SU-DHL-6 (cell line): ENCODE measurements around the gene TOR1AIP1.
"Not testable (repeated sequence)": the region's sequence is repeated elsewhere in the genome, so short reads cannot be mapped to it uniquely, and the experiment has no call there.

ENCODE experiments used
- H2AFZ ChIP-seq: fragments of 200-600 bp; sonication (generic); 2 replicates; pipeline ENCODE4 v1.6.1; 2014; ENCODE audit warnings: low read depth, mild to moderate bottlenecking, moderate library complexity, mixed read lengths, antibody characterized with exemption, low read length; ENCODE audit not compliant: severe bottlenecking
- H3F3A ChIP-seq: fragments of 200-600 bp; shearing (Covaris generic); 2 replicates; pipeline ENCODE4 v1.6.0; 2016; ENCODE audit warnings: antibody characterized with exemption, mild to moderate bottlenecking; ENCODE audit not compliant: insufficient read depth
- H3K27ac ChIP-seq: fragments of 200-600 bp; sonication (generic); 2 replicates; pipeline ENCODE4 v1.5.1; 2016; ENCODE audit warnings: low read depth, mild to moderate bottlenecking, low read length, moderate library complexity, mixed read lengths
- H3K27me3 ChIP-seq: fragments of 200-600 bp; sonication (generic), shearing (Covaris generic); 2 replicates; pipeline ENCODE4 v1.6.0; 2014; ENCODE audit warnings: mild to moderate bottlenecking, low read length
- H3K36me3 ChIP-seq: fragments of 200-600 bp; sonication (generic); 2 replicates; pipeline ENCODE4 v1.6.1; 2014; ENCODE audit warnings: mild to moderate bottlenecking, low read length, mixed read lengths
- H3K4me2 ChIP-seq: fragments of 300-600, 200-600 bp; shearing (Covaris generic), sonication (generic); 2 replicates; pipeline ENCODE4 v1.6.0; 2014; ENCODE audit warnings: low read length, low read depth, mild to moderate bottlenecking; ENCODE audit not compliant: poor library complexity, severe bottlenecking
- H3K4me3 ChIP-seq: fragments of 200-600 bp; sonication (generic); 2 replicates; pipeline ENCODE4 v1.5.1; 2014; ENCODE audit warnings: antibody characterized with exemption, low read length, mild to moderate bottlenecking, mixed read lengths; ENCODE audit not compliant: insufficient read depth, poor library complexity, severe bottlenecking
- H3K79me2 ChIP-seq: fragments of 200-600 bp; sonication (generic); 2 replicates; pipeline ENCODE4 v1.6.1; 2014; ENCODE audit warnings: mild to moderate bottlenecking, low read length, moderate library complexity; ENCODE audit not compliant: insufficient read depth
- H3K9ac ChIP-seq: fragments of 200-600 bp; sonication (generic); 2 replicates; pipeline ENCODE4 v1.7.0; 2014; ENCODE audit warnings: mild to moderate bottlenecking, low read length
- H3K9me2 ChIP-seq: fragments of 200-600 bp; sonication (generic); replicated peaks from 2 replicates; pipeline ENCODE4 v1.6.1; 2014; ENCODE audit warnings: low read length; ENCODE audit not compliant: insufficient read depth
- H3K9me3 ChIP-seq: fragments of 200-600 bp; sonication (generic); 2 replicates; pipeline ENCODE4 v1.6.1; 2014; ENCODE audit warnings: low read length, mixed read lengths; ENCODE audit not compliant: insufficient read depth
- H4K20me1 ChIP-seq: fragments of 200-600 bp; sonication (generic); 2 replicates; pipeline ENCODE4 v1.6.1; 2014; ENCODE audit warnings: low read depth, mild to moderate bottlenecking, antibody characterized with exemption, low read length, moderate library complexity, mixed read lengths
- EZH2phosphoT487 ChIP-seq: fragments of 200-600 bp; sonication (generic), shearing (Covaris generic); conservative IDR thresholded peaks from 2 replicates; pipeline ENCODE4 v1.6.1; 2018; ENCODE audit warnings: mild to moderate bottlenecking, antibody characterized with exemption, low read length, moderate library complexity, mixed read lengths
- TF ChIP-seq, protein P1 (sequence below): fragments of 200-600 bp; sonication (generic); IDR thresholded peaks from one replicate; pipeline ENCODE4 v1.5.1; 2017; ENCODE audit warnings: antibody characterized with exemption, mild to moderate bottlenecking, low read length, moderate library complexity; ENCODE audit not compliant: insufficient read depth, poor library complexity, severe bottlenecking

Gene TOR1AIP1, protein sequence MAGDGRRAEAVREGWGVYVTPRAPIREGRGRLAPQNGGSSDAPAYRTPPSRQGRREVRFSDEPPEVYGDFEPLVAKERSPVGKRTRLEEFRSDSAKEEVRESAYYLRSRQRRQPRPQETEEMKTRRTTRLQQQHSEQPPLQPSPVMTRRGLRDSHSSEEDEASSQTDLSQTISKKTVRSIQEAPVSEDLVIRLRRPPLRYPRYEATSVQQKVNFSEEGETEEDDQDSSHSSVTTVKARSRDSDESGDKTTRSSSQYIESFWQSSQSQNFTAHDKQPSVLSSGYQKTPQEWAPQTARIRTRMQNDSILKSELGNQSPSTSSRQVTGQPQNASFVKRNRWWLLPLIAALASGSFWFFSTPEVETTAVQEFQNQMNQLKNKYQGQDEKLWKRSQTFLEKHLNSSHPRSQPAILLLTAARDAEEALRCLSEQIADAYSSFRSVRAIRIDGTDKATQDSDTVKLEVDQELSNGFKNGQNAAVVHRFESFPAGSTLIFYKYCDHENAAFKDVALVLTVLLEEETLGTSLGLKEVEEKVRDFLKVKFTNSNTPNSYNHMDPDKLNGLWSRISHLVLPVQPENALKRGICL

GRCh38 chr1:179882253-179883039 lies at the start of gene TOR1AIP1:
Gene TOR1AIP1, plus strand, starts transcription at chr1:179882285. Its CDS starts 218 bp downstream, at chr1:179882503.
- H3F3A ChIP-seq: peaks cover 24% of the 10 kb centered on the region
- H3K36me3 ChIP-seq: peaks cover 16% of the 10 kb centered on the region
- no peaks in the 10 kb centered on the region for H3K9me2 ChIP-seq
- peak within 1 kb of the TSS; percentile 86 for H2AFZ ChIP-seq
- peaks cover 4% of the 10 kb centered on the region for H3K79me2 ChIP-seq
- no peaks in the 10 kb centered on the region for H3K9me3 ChIP-seq
- peak within 1 kb of the TSS; percentile 85 for H3K4me3 ChIP-seq
- H3K9ac ChIP-seq: peak within 1 kb of the TSS; percentile 86
- peak within 1 kb of the TSS; percentile 95 for H3K27ac ChIP-seq
- TF ChIP-seq EZH2phosphoT487: no peak
- no peaks in the 10 kb centered on the region for H3K27me3 ChIP-seq
- no peaks in the 10 kb centered on the region for H4K20me1 ChIP-seq
- peak within 1 kb of the TSS; percentile 90 for H3K4me2 ChIP-seq

DNA sequence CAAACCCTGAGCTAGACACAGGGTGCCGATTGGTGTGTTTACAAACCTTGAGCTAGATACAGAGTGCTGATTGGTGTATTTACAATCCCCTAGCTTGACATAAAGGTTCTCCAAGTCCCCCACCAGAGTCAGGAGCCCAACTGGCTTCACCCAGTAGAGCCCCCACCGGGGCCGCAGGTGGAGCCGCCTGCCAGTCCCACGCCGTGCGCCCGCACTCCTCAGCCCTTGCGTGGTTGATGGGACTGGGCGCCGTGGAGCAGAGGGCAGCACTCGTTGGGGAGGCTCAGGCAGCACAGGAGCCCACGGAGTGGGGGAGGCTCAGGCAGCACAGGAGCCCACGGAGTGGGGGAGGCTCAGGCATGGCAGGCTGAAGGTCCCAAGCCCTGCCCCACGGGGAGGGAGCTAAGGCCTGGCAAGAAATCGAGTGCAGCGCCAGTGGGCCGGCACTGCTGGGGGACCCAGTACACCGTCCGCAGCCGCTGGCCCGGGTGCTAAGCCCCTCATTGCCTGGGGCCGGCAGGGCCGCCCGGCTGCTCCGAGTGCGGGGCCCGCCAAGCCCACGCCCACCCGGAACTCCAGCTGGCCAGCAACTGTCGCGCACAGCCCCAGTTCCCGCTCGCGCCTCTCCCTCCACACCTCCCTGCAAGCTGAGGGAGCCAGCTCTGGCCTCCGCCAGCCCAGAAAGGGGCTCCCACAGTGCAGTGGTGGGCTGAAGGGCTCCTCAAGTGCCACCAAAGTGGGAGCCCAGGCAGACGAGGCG lies 45.2 kb upstream of the TOR1AIP1 start:
- H3K9me2 ChIP-seq, H3F3A ChIP-seq, H3K9ac ChIP-seq, H2AFZ ChIP-seq, H3K4me3 ChIP-seq, H3K27me3 ChIP-seq, H3K36me3 ChIP-seq, H3K4me2 ChIP-seq, H3K27ac ChIP-seq, H4K20me1 ChIP-seq, H3K79me2 ChIP-seq, H3K9me3 ChIP-seq: not testable (repeated sequence)

- TF ChIP-seq, protein P1, sequence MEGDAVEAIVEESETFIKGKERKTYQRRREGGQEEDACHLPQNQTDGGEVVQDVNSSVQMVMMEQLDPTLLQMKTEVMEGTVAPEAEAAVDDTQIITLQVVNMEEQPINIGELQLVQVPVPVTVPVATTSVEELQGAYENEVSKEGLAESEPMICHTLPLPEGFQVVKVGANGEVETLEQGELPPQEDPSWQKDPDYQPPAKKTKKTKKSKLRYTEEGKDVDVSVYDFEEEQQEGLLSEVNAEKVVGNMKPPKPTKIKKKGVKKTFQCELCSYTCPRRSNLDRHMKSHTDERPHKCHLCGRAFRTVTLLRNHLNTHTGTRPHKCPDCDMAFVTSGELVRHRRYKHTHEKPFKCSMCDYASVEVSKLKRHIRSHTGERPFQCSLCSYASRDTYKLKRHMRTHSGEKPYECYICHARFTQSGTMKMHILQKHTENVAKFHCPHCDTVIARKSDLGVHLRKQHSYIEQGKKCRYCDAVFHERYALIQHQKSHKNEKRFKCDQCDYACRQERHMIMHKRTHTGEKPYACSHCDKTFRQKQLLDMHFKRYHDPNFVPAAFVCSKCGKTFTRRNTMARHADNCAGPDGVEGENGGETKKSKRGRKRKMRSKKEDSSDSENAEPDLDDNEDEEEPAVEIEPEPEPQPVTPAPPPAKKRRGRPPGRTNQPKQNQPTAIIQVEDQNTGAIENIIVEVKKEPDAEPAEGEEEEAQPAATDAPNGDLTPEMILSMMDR: no peak
- no peak for TF ChIP-seq EZH2phosphoT487
- Histone ChIP-seq H3K4me3 (no peak overlapping the region), H3K9me2 (no peaks in the 10 kb centered on the region), H4K20me1 (0 out of 2 replicates have a peak, but pooled peaks cover 3% of the 10 kb centered on the region), H3K9ac (no peak overlapping the region), H3K4me2 (no peak overlapping the region), H2AFZ (no peak overlapping the region), H3K79me2 (no peaks in the 10 kb centered on the region), H3K27ac (no peak overlapping the region), H3F3A (peaks cover 3% of the 10 kb centered on the region; the same call in 1 of the 2 replicates), H3K36me3 (peaks cover 17% of the 10 kb centered on the region; the same call in 1 of the 2 replicates), H3K9me3 (no peaks in the 10 kb centered on the region), H3K27me3 (no peaks in the 10 kb centered on the region)
Observed at GRCh38 chr1:179840107-179840506, 42.0 kb upstream of the TOR1AIP1 start.

GRCh38 chr1:179848233-179848632 lies 33.9 kb upstream of the TOR1AIP1 start:
- Histone ChIP-seq H3K4me3 (no peak overlapping the region), H3K79me2 (no peaks in the 10 kb centered on the region), H3K4me2 (no peak overlapping the region), H3K9me3 (no peaks in the 10 kb centered on the region), H3K9me2 (no peaks in the 10 kb centered on the region), H2AFZ (no peak overlapping the region), H4K20me1 (0 out of 2 replicates have a peak, but pooled peaks cover 3% of the 10 kb centered on the region), H3K27ac (no peak overlapping the region), H3K9ac (no peak overlapping the region), H3F3A (peaks cover 3% of the 10 kb centered on the region; the same call in 1 of the 2 replicates), H3K36me3 (peaks cover 44% of the 10 kb centered on the region), H3K27me3 (no peaks in the 10 kb centered on the region)
- TF ChIP-seq, protein P1: no peak
- no peak for TF ChIP-seq EZH2phosphoT487
